ENCODE results near the gene KRT28. TPM values are rescaled to one million over a fixed set of nuclear protein-coding genes. Genes with fewer than 3 reads are reported as not detected.

KRT28 gene
- total and polyA plus RNA-seq, 2 experiments from 2014 or later: not detected

DNA sequence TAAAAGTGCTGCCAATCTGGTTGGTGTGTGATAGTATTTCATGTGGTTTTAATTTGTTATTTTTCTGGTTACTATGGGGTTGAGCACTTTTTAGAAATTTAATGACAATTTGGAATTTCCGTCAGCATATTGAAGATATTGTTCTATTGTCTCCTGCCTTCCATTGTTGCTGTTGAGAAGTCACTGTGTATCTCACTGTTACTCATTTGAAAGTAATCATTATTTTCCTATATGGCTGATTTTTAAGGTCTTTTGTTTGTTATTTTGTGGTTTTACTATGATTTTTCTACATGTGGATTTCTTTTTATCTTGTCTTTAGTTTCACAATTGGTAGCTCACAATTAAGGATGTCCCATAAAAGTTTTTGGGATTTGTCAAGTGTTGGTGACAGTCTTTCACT is 36.0 kb downstream of the KRT28 start:
- no peaks in the 10 kb centered on the region for H3K9me2 ChIP-seq (replicated peaks; ENCODE audit: insufficient read depth)
- H4K20me1 ChIP-seq (ENCODE audit: insufficient read depth, poor library complexity, severe bottlenecking): no peaks in the 10 kb centered on the region
- H3K79me2 ChIP-seq: no peaks in the 10 kb centered on the region
- peaks cover 12% of the 10 kb centered on the region for H3K9me3 ChIP-seq (ENCODE audit: low read depth)
- no peak overlapping the region for H3K27ac ChIP-seq
- no peak overlapping the region for H3K4me2 ChIP-seq
- no peak overlapping the region for H3K4me3 ChIP-seq
- no peak for DNase-seq (ENCODE audit: low spot score)
- no peaks in the 10 kb centered on the region for H3K36me3 ChIP-seq (replicated peaks; ENCODE audit: insufficient read depth, low read depth)
- TF ChIP-seq EZH2 (IDR thresholded peaks at IDR 0.05; ENCODE audit: borderline replicate concordance) (no peak), EZH2phosphoT487 (IDR thresholded peaks at IDR 0.05; ENCODE audit: low read depth, severe bottlenecking, unreplicated experiment) (no peak), CTCF (IDR thresholded peaks at IDR 0.05; ENCODE audit: poor library complexity) (no peak)
- H3K27me3 ChIP-seq: no peaks in the 10 kb centered on the region
- H2AFZ ChIP-seq: no peak overlapping the region
- H3K4me1 ChIP-seq (ENCODE audit: insufficient read depth): no peaks in the 10 kb centered on the region
- WGBS (ENCODE audit: low lambda C conversion rate, missing lambda C conversion rate): 90% methylated on average over 1 of the region's 1 CpG

GRCh38 chr17:40760105-40761016 is 39.4 kb downstream of the KRT28 start:
- Histone ChIP-seq H4K20me1 (ENCODE audit: insufficient read depth, poor library complexity, severe bottlenecking) (no peaks in the 10 kb centered on the region), H3K27ac (no peak overlapping the region), H3K4me1 (ENCODE audit: insufficient read depth) (no peaks in the 10 kb centered on the region), H3K9me2 (replicated peaks; ENCODE audit: insufficient read depth) (no peaks in the 10 kb centered on the region), H2AFZ (no peak overlapping the region), H3K4me2 (no peak overlapping the region), H3K36me3 (replicated peaks; ENCODE audit: insufficient read depth, low read depth) (no peaks in the 10 kb centered on the region), H3K79me2 (no peaks in the 10 kb centered on the region), H3K9me3 (ENCODE audit: low read depth) (peaks cover 15% of the 10 kb centered on the region), H3K4me3 (no peak overlapping the region), H3K27me3 (no peaks in the 10 kb centered on the region)
- 47% methylated on average over 1 of the region's 1 CpG for WGBS (ENCODE audit: low lambda C conversion rate, missing lambda C conversion rate)
- TF ChIP-seq EZH2phosphoT487 (IDR thresholded peaks at IDR 0.05; ENCODE audit: low read depth, severe bottlenecking, unreplicated experiment): no peak
- no peak for TF ChIP-seq CTCF (IDR thresholded peaks at IDR 0.05; ENCODE audit: poor library complexity)
- no peak for TF ChIP-seq EZH2 (IDR thresholded peaks at IDR 0.05; ENCODE audit: borderline replicate concordance)
- DNase-seq (ENCODE audit: low spot score): no peak

- Histone ChIP-seq H2AFZ (no peak within 1 kb of the TSS), H3K4me2 (no peak within 1 kb of the TSS), H4K20me1 (ENCODE audit: insufficient read depth, poor library complexity, severe bottlenecking) (no peaks in the 10 kb centered on the region), H3K27me3 (no peaks in the 10 kb centered on the region), H3K9me2 (replicated peaks; ENCODE audit: insufficient read depth) (no peaks in the 10 kb centered on the region), H3K27ac (no peak within 1 kb of the TSS), H3K9me3 (ENCODE audit: low read depth) (peaks cover 8% of the 10 kb centered on the region), H3K79me2 (no peaks in the 10 kb centered on the region), H3K36me3 (replicated peaks; ENCODE audit: insufficient read depth, low read depth) (no peaks in the 10 kb centered on the region), H3K4me3 (no peak within 1 kb of the TSS), H3K4me1 (ENCODE audit: insufficient read depth) (no peaks in the 10 kb centered on the region)
- WGBS (ENCODE audit: low lambda C conversion rate, missing lambda C conversion rate): 80% methylated on average over 4 of the region's 4 CpGs
- DNase-seq (ENCODE audit: low spot score): no peak
- TF ChIP-seq CTCF (IDR thresholded peaks at IDR 0.05; ENCODE audit: poor library complexity): no peak
- TF ChIP-seq EZH2 (IDR thresholded peaks at IDR 0.05; ENCODE audit: borderline replicate concordance): no peak
Measured at GRCh38 chr17:40755231-40755630, 44.5 kb downstream of the KRT28 start, which contains the start of gene KRT25. Gene KRT25, minus strand, starts transcription at chr17:40755331. Its CDS starts 60 bp downstream, at chr17:40755271.

Measured in hepatocyte (in vitro differentiated cells).